Measurements from ENCODE around the gene CENPX. TPM values are rescaled to one million over a fixed set of nuclear protein-coding genes. Genes with fewer than 3 reads are reported as not detected.

Gene CENPX
- total and polyA plus RNA-seq, 2 donors (not counting 3 experiments of a cell fraction or from before 2014, with no cell fraction given): 56.2 to 67.2 TPM

DNA sequence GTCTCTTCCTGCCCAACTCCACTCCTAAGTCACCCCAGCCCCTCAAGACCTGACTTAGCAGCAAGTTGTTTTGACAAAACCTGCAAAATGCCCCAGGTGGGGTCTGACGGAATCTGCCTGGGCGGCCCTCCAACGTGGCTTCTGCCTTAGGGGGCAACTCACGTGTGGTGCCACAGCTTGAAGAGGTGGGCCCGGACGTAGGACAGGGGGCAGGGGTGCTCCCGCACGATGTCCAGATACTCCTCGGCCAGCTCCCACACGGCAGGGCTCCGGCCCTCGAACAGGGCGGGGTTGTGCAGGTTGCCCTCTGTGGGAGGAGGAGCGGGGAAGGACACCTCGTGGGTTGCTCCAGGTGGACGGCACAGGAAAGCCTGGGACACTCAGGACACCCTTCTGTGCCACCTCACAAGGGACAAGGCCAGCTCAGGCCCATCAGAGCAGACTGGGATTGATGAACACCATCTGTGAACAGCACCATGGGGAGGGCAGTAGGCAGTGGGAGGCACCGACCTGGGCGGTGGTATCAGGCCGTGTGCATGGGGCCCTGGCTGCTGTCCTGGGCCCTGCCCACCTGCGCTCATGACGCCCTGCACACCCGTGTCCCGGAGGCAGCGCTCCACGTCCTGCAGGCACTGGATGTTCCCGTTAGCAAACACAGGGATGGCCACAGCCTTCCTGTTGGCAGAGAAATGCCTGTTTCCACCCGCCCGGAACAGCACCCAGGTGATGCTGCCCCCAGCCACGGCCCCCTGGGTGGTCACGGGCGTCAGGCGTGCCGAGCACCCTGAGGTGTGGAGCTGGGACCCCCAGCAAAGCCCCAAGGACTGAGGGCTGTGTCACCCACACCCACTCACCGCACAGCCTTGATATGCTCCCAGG, 38.6 kb upstream of the CENPX start:
- CTCF ChIA-PET: no interaction called here
- intact Hi-C loops (cut with micrococcal nuclease) (no loop called here), dilution Hi-C loops (cut with MboI; ENCODE audit: extremely low pct_ligation_motif_present, low sequenced_read_pairs) (no loop called here)
- peaks cover 14% of the 10 kb centered on the region for H3K79me2 ChIP-seq (ENCODE audit: control insufficient read depth, insufficient read depth, low read length)
- FAIRE-seq (no peak), DNase-seq (ENCODE audit: low read depth, low spot score) (no peak)
- no peaks in the 10 kb centered on the region for H3K9me3 ChIP-seq (replicated peaks; ENCODE audit: control insufficient read depth, insufficient read depth, low read length)
- peaks cover 15% of the 10 kb centered on the region for H3K4me1 ChIP-seq (ENCODE audit: control insufficient read depth, extremely low read depth, insufficient read depth, low read length)
- H3K4me3 ChIP-seq (replicated peaks in 1 of 3; ENCODE audit: insufficient read depth in 1 of 3, low read depth in 1 of 3, low read length in 3 of 3): no peak overlapping the region
- no peak overlapping the region for H3K9ac ChIP-seq (replicated peaks; ENCODE audit: extremely low read depth, insufficient read depth, low read length)
- H3K4me2 ChIP-seq (ENCODE audit: insufficient read depth, low read length): no peak overlapping the region
- no TSS peak for BruUV-seq (replicated peaks)
- no peaks in the 10 kb centered on the region for H4K20me1 ChIP-seq (replicated peaks; ENCODE audit: control insufficient read depth, extremely low read depth, insufficient read depth, low read length)
- TF ChIP-seq JUN (IDR thresholded peaks at IDR 0.05; ENCODE audit: borderline replicate concordance, insufficient read depth, insufficient read length, low read depth) (no peak), EZH2 (IDR thresholded peaks at IDR 0.05; ENCODE audit: borderline replicate concordance, low read depth, low read length, severe bottlenecking) (no peak), POLR2AphosphoS5 (IDR thresholded peaks at IDR 0.05; ENCODE audit: insufficient read depth, low read depth, low read length) (no peak), GATA2 (IDR thresholded peaks at IDR 0.05; ENCODE audit: insufficient read depth, insufficient read length, low read depth, low read length) (no peak), MYC (IDR thresholded peaks at IDR 0.05; ENCODE audit: low read depth, low read length) (no peak), POLR2A (IDR thresholded peaks at IDR 0.05; ENCODE audit: low read depth, low read length) (no peak), FOS (IDR thresholded peaks at IDR 0.05; ENCODE audit: borderline replicate concordance, insufficient read depth, low read length) (no peak)
- TF ChIP-seq, protein P1, sequence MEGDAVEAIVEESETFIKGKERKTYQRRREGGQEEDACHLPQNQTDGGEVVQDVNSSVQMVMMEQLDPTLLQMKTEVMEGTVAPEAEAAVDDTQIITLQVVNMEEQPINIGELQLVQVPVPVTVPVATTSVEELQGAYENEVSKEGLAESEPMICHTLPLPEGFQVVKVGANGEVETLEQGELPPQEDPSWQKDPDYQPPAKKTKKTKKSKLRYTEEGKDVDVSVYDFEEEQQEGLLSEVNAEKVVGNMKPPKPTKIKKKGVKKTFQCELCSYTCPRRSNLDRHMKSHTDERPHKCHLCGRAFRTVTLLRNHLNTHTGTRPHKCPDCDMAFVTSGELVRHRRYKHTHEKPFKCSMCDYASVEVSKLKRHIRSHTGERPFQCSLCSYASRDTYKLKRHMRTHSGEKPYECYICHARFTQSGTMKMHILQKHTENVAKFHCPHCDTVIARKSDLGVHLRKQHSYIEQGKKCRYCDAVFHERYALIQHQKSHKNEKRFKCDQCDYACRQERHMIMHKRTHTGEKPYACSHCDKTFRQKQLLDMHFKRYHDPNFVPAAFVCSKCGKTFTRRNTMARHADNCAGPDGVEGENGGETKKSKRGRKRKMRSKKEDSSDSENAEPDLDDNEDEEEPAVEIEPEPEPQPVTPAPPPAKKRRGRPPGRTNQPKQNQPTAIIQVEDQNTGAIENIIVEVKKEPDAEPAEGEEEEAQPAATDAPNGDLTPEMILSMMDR (IDR thresholded peaks at IDR 0.05; ENCODE audit: extremely low read depth in 1 of 2, insufficient read depth in 1 of 2, low read depth in 1 of 2, low read length in 2 of 2): no peak
- TF ChIP-seq, protein P2, sequence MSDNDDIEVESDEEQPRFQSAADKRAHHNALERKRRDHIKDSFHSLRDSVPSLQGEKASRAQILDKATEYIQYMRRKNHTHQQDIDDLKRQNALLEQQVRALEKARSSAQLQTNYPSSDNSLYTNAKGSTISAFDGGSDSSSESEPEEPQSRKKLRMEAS (IDR thresholded peaks at IDR 0.05; ENCODE audit: insufficient read depth, insufficient read length): no peak
- no peaks in the 10 kb centered on the region for H3K9me1 ChIP-seq (replicated peaks; ENCODE audit: control insufficient read depth, extremely low read depth, insufficient read depth, low read length)
- H2AFZ ChIP-seq (ENCODE audit: low read depth, low read length): no peak overlapping the region
- POLR2A ChIA-PET: no interaction called here
- no peak overlapping the region for H3K27ac ChIP-seq (ENCODE audit: insufficient read depth, low read depth, low read length)
- H3K36me3 ChIP-seq (ENCODE audit: control insufficient read depth in 2 of 2, extremely low read depth in 1 of 2, insufficient read depth in 2 of 2, low read length in 2 of 2): peaks cover 3 to 42% of the 10 kb centered on the region in 2 experiments
- H3K27me3 ChIP-seq (ENCODE audit: control insufficient read depth in 2 of 2, insufficient read depth in 2 of 2, low read length in 2 of 2): no peaks in the 10 kb centered on the region
